ENCODE data around the gene LHB.

LHB gene

GRCh38 chr19:49010453-49010852, 6.4 kb downstream of the LHB start:
- Mint-ChIP-seq H3K4me1 (ENCODE audit: low read depth) (no peaks in the 10 kb centered on the region), H3K4me3 (no peak overlapping the region), H3K27ac (no peak overlapping the region), H3K36me3 (ENCODE audit: low read depth) (peaks cover 15% of the 10 kb centered on the region), H3K9me3 (no peaks in the 10 kb centered on the region), H3K27me3 (ENCODE audit: low read depth) (no peaks in the 10 kb centered on the region)
- DNase-seq (ENCODE audit: low spot score), result no peak

- peaks cover 19% of the 10 kb centered on the region for H3K36me3 Mint-ChIP-seq (ENCODE audit: low read depth)
- no peak for DNase-seq (ENCODE audit: low spot score)
- H3K4me3 Mint-ChIP-seq, result no peak overlapping the region
- H3K9me3 Mint-ChIP-seq, result no peaks in the 10 kb centered on the region
- no peaks in the 10 kb centered on the region for H3K27me3 Mint-ChIP-seq (ENCODE audit: low read depth)
- no peak overlapping the region for H3K27ac Mint-ChIP-seq
- no peaks in the 10 kb centered on the region for H3K4me1 Mint-ChIP-seq (ENCODE audit: low read depth)
These were observed 7.1 kb downstream of the LHB start for GRCh38 chr19:49009828-49010227.

DNA sequence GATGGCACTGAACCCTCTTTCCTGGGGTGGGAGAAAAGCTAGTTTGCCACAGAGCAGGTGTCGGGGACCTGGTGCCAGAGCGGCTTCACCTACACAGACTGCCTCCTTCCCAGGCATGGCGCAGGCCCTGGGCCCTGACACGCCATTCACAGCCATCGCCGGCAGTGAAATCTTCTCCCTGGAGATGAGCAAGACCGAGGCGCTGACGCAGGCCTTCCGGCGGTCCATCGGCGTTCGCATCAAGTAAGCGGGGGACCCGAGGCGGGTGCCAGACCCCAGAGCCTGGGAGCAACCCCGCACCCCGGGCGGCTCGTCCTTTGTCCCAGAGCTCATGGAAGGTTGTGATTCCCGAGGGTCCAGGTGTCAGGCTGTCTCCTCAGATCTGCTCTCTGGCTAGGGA, 10.0 kb downstream of the LHB start:
- peaks cover 19% of the 10 kb centered on the region for H3K36me3 Mint-ChIP-seq (ENCODE audit: low read depth)
- DNase-seq (ENCODE audit: low spot score), result no peak
- H3K4me1 Mint-ChIP-seq (ENCODE audit: low read depth), result no peaks in the 10 kb centered on the region
- no peaks in the 10 kb centered on the region for H3K27me3 Mint-ChIP-seq (ENCODE audit: low read depth)
- H3K27ac Mint-ChIP-seq, result no peak overlapping the region
- H3K4me3 Mint-ChIP-seq, result no peak overlapping the region
- H3K9me3 Mint-ChIP-seq, result no peaks in the 10 kb centered on the region

DNA sequence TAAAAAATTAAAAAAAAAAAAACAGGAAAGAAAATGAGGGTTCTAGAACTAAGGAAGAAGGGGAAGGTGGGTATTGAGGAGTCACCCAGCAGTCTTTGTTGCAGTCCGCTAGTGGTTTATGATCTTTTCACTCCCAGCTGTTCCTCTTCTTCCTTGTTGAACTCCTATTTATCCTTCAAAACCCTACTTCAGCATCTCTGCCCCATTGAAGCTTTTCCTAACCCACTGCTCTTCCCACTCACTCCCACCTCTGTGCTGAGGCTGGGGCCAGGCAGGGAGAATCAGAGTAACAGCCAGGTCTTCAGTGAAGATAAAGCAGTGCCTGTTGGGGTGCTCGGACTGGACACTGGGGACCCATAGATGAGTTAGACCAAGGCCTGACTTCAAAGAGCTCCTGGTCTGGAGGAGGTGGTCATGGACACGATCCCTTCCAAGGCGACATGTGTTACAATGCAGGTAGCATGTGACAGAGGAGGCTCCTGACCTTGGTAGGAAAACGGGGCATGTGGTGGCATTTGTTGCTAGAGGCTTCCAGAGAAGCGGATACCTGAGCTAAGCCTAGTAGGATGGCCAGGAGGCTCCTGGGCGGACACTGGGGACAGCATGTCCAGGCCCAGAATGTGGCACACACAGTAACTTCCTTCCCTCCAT, 11.8 kb downstream of the LHB start:
- no peak for DNase-seq (ENCODE audit: low spot score)
- no peaks in the 10 kb centered on the region for H3K9me3 Mint-ChIP-seq
- no peaks in the 10 kb centered on the region for H3K4me1 Mint-ChIP-seq (ENCODE audit: low read depth)
- H3K27ac Mint-ChIP-seq, result no peak overlapping the region
- peaks cover 18% of the 10 kb centered on the region for H3K36me3 Mint-ChIP-seq (ENCODE audit: low read depth)
- H3K4me3 Mint-ChIP-seq, result no peak overlapping the region
- H3K27me3 Mint-ChIP-seq (ENCODE audit: low read depth), result no peaks in the 10 kb centered on the region

DNA sequence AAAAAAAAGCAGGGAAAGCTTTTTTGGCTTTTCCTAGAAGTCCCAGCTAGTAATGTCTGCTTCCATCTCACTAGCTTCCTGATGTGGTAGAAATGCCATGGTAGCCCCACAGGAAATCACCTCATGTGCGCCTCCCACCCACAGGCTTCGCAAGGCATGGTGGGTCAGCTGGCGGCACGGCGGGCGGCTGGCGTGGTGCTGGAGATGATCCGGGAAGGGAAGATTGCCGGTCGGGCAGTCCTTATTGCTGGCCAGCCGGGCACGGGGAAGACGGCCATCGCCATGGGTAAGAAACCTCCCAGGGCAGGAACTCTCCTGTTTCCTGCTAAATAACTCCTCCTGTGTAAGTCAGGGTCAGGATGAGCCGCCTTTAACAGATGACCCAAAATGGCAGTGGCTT, 12.8 kb downstream of the LHB start:
- peaks cover 20% of the 10 kb centered on the region for H3K36me3 Mint-ChIP-seq (ENCODE audit: low read depth)

GRCh38 chr19:48999481-49000325, 17.2 kb downstream of the LHB start:
- DNase-seq (ENCODE audit: low spot score), result peak; percentile 47
- no peaks in the 10 kb centered on the region for H3K27me3 Mint-ChIP-seq (ENCODE audit: low read depth)
- peaks cover 18% of the 10 kb centered on the region for H3K36me3 Mint-ChIP-seq (ENCODE audit: low read depth)
- H3K4me3 Mint-ChIP-seq, result no peak overlapping the region
- H3K9me3 Mint-ChIP-seq, result no peaks in the 10 kb centered on the region
- peaks cover 14% of the 10 kb centered on the region for H3K4me1 Mint-ChIP-seq (ENCODE audit: low read depth)
- peak overlapping the region; percentile 26 for H3K27ac Mint-ChIP-seq

More for the DNA sequence above, 12.8 kb downstream of the LHB start:
- no peak overlapping the region for H3K4me3 Mint-ChIP-seq
- H3K27me3 Mint-ChIP-seq (ENCODE audit: low read depth), result no peaks in the 10 kb centered on the region
- peaks cover 6% of the 10 kb centered on the region for H3K4me1 Mint-ChIP-seq (ENCODE audit: low read depth)
- H3K9me3 Mint-ChIP-seq, result no peaks in the 10 kb centered on the region
- no peak for DNase-seq (ENCODE audit: low spot score)
- H3K27ac Mint-ChIP-seq, result no peak overlapping the region

GRCh38 chr19:48997972-48998371, 18.9 kb downstream of the LHB start:
- peak; percentile 41 for DNase-seq (ENCODE audit: low spot score)
- Mint-ChIP-seq H3K27me3 (ENCODE audit: low read depth) (no peaks in the 10 kb centered on the region), H3K4me1 (ENCODE audit: low read depth) (peaks cover 18% of the 10 kb centered on the region), H3K4me3 (no peak overlapping the region), H3K9me3 (no peaks in the 10 kb centered on the region), H3K27ac (no peak overlapping the region), H3K36me3 (ENCODE audit: low read depth) (peaks cover 17% of the 10 kb centered on the region)

GRCh38 chr19:48994035-48994386, 22.9 kb downstream of the LHB start:
- peak overlapping the region; percentile 90 for H3K4me3 Mint-ChIP-seq
- peaks cover 25% of the 10 kb centered on the region for H3K4me1 Mint-ChIP-seq (ENCODE audit: low read depth)
- DNase-seq (ENCODE audit: low spot score), result peak; percentile 11
- no peaks in the 10 kb centered on the region for H3K9me3 Mint-ChIP-seq
- no peaks in the 10 kb centered on the region for H3K27me3 Mint-ChIP-seq (ENCODE audit: low read depth)
- H3K36me3 Mint-ChIP-seq (ENCODE audit: low read depth), result peaks cover 21% of the 10 kb centered on the region
- H3K27ac Mint-ChIP-seq, result peak overlapping the region; percentile 97

- Mint-ChIP-seq H3K4me3 (peak within 1 kb of the TSS; percentile 90), H3K27me3 (ENCODE audit: low read depth) (no peaks in the 10 kb centered on the region), H3K9me3 (no peaks in the 10 kb centered on the region), H3K36me3 (ENCODE audit: low read depth) (peaks cover 26% of the 10 kb centered on the region), H3K27ac (peak within 1 kb of the TSS; percentile 97), H3K4me1 (ENCODE audit: low read depth) (peaks cover 25% of the 10 kb centered on the region)
- peak; percentile 99 for DNase-seq (ENCODE audit: low spot score)
These were observed 23.5 kb downstream of the LHB start, which contains the start of the genes GYS1 and RUVBL2 for GRCh38 chr19:48993175-48994034. GYS1 (minus strand) TSS chr19:48993309; CDS start chr19:48993112, 197 bp downstream. RUVBL2 (plus strand) TSS chr19:48993887; CDS start chr19:48993912, 25 bp downstream.

DNA sequence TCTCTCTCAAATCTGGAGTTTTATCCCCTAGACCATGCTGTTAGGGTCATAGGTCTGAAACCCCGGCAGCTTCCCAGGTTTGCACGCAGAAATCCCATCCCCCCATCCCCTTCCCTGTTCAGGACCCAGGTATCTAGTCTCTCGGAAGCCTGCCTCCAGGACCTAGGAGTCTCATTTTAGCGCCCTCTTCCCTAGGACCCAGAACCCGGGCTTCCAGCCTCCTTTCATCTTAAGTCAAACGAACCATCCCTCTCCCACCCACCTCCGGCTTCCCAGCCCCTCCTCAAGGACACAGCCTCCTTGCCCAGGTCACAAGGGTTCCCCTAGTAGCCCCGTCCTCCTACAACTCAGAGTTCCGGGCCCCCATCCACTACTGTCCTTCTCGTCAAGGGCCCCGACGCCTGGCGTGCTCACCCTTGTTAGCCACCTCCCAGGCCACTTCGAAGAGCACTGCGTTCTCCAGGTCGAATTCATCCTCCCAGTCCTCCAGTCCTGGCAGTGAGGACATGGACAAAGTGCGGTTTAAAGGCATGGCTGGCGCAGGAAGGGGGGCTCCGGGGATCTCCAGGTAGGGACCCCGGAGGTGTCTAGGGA, 24.2 kb downstream of the LHB start:
- Mint-ChIP-seq H3K36me3 (ENCODE audit: low read depth) (peaks cover 28% of the 10 kb centered on the region), H3K9me3 (no peaks in the 10 kb centered on the region), H3K27ac (peak overlapping the region; percentile 97), H3K4me1 (ENCODE audit: low read depth) (peaks cover 27% of the 10 kb centered on the region), H3K27me3 (ENCODE audit: low read depth) (no peaks in the 10 kb centered on the region), H3K4me3 (peak overlapping the region; percentile 90)
- DNase-seq (ENCODE audit: low spot score), result no peak

DNA sequence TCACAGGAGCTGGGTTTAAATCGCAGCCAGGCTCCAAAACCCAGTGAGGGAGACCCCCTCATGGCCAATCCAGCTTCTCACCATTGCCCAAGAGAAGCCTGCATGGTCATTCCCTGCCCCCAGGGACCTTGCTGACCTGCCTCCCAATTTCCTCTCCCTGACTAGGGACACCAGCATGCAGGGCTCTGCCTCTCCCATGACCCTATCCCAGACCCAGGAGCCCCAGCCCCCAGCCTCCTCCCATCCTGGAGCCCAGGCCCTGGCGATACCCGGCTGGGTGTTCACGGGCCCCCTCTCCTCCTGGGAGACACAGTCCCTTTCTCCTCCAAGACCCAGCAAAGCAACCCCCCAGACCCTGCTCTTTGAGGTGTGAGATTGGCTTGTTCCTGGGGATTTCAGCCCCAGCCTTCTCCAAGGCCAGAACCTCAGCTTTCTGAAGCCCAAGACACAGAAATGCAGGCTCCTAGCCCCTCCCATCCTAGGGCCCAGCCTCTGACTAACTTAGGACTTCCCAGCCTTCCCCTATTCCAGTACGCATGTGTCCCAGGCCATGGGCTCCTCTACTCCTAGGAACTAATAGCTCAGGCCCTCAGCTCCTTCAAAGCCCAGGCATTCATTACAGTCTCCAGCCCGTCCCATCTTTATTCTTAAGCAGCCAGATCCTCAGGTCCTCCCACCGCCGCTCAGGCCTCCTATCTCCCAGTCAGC, 24.9 kb downstream of the LHB start:
- Mint-ChIP-seq H3K9me3 (no peaks in the 10 kb centered on the region), H3K4me1 (ENCODE audit: low read depth) (peaks cover 27% of the 10 kb centered on the region), H3K27ac (peak overlapping the region; percentile 97), H3K4me3 (peak overlapping the region; percentile 90), H3K36me3 (ENCODE audit: low read depth) (peaks cover 27% of the 10 kb centered on the region), H3K27me3 (ENCODE audit: low read depth) (no peaks in the 10 kb centered on the region)
- peak; percentile 5 for DNase-seq (ENCODE audit: low spot score)

GRCh38 chr19:48991011-48991609, 25.8 kb downstream of the LHB start:
- Mint-ChIP-seq H3K36me3 (ENCODE audit: low read depth) (peaks cover 29% of the 10 kb centered on the region), H3K27me3 (ENCODE audit: low read depth) (no peaks in the 10 kb centered on the region), H3K9me3 (no peaks in the 10 kb centered on the region), H3K27ac (no peak overlapping the region), H3K4me1 (ENCODE audit: low read depth) (peaks cover 27% of the 10 kb centered on the region), H3K4me3 (no peak overlapping the region)
- DNase-seq (ENCODE audit: low spot score), result no peak

GRCh38 chr19:48990400-48990799, 26.5 kb downstream of the LHB start:
- Mint-ChIP-seq H3K4me1 (ENCODE audit: low read depth) (peaks cover 26% of the 10 kb centered on the region), H3K27ac (peak overlapping the region; percentile 65), H3K36me3 (ENCODE audit: low read depth) (peaks cover 32% of the 10 kb centered on the region), H3K9me3 (no peaks in the 10 kb centered on the region), H3K4me3 (peak overlapping the region; percentile 20), H3K27me3 (ENCODE audit: low read depth) (no peaks in the 10 kb centered on the region)
- DNase-seq (ENCODE audit: low spot score), result no peak
